ENCODE measurements around the gene UROS. TPM values are rescaled to one million over a fixed set of nuclear protein-coding genes. Genes with fewer than 3 reads are reported as not detected.

Gene UROS
- total RNA-seq, 2 experiments from 2014 or later: 30.8 to 32.9 TPM

- peak; percentile 9 for DNase-seq
Observed at GRCh38 chr10:125823663-125824251, 699 bp upstream of the UROS start.

GRCh38 chr10:125820701-125821100 is 2.4 kb downstream of the UROS start:
- no peaks in the 10 kb centered on the region for H3K9me3 Mint-ChIP-seq
- CTCF ChIA-PET: no interaction called here
- H3K36me3 Mint-ChIP-seq (ENCODE audit: low read depth): peaks cover 6% of the 10 kb centered on the region
- intact Hi-C loops (cut with micrococcal nuclease): loop anchor here (5.0 to 10.0 kb wide), 2 partner anchors 1018 to 1356 kb away; partner anchors contain the start of genes ABRAXAS2 and LHPP
- no peaks in the 10 kb centered on the region for H3K27me3 Mint-ChIP-seq (ENCODE audit: low read depth)
- H3K4me1 Mint-ChIP-seq (ENCODE audit: low read depth): peaks cover 18% of the 10 kb centered on the region
- DNase-seq: no peak
- H3K27ac Mint-ChIP-seq: no peak overlapping the region
- no peak overlapping the region for H3K4me3 Mint-ChIP-seq

More at GRCh38 chr10:125823663-125824251, 699 bp upstream of the UROS start:
- intact Hi-C loops (cut with micrococcal nuclease): loop anchor here (1.0 to 10.0 kb wide), 5 partner anchors 73 to 1359 kb away; partner anchors contain the start of genes ABRAXAS2, EDRF1, FANK1 and LHPP
- peaks cover 19% of the 10 kb centered on the region for H3K36me3 Mint-ChIP-seq (ENCODE audit: low read depth)
- CTCF ChIA-PET: no interaction called here
- H3K27ac Mint-ChIP-seq: no peak overlapping the region
- H3K4me3 Mint-ChIP-seq: no peak overlapping the region
- peaks cover 33% of the 10 kb centered on the region for H3K4me1 Mint-ChIP-seq (ENCODE audit: low read depth)
- no peaks in the 10 kb centered on the region for H3K9me3 Mint-ChIP-seq
- H3K27me3 Mint-ChIP-seq (ENCODE audit: low read depth): no peaks in the 10 kb centered on the region

DNA sequence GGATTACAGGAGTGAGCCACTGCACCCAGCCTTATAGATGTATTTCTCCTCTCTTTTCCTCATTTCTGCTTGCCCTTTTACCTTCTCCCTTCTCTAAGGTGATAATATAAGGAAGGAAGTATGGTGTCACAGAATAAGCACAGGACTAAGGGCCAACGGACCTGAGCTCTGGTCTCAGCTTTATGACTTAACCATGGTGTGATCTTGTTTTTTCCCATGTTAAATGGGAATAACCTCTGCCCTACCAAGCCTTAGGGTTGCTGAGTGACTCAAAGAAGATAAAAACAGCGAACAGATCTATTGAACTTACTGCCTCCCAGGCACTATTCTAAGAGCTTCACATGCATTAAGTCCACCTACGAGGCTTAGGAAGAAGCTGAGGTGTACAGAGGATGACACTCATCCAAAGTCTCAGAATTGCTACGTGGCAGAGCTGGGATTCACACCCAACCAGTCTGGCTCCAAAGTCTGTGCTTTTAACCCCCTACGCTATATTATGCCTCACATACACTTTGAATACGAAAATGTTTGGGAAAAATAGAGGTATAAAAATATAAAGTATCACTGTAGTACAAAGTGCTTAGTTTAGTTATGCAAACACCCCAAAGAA is 5.6 kb downstream of the UROS start:
- intact Hi-C loops (cut with micrococcal nuclease): no loop called here
- Mint-ChIP-seq H3K36me3 (ENCODE audit: low read depth) (peaks cover 18% of the 10 kb centered on the region), H3K4me1 (ENCODE audit: low read depth) (peaks cover 18% of the 10 kb centered on the region), H3K4me3 (no peak overlapping the region), H3K27me3 (ENCODE audit: low read depth) (no peaks in the 10 kb centered on the region), H3K27ac (no peak overlapping the region), H3K9me3 (no peaks in the 10 kb centered on the region)
- DNase-seq: no peak
- CTCF ChIA-PET: no interaction called here

DNA sequence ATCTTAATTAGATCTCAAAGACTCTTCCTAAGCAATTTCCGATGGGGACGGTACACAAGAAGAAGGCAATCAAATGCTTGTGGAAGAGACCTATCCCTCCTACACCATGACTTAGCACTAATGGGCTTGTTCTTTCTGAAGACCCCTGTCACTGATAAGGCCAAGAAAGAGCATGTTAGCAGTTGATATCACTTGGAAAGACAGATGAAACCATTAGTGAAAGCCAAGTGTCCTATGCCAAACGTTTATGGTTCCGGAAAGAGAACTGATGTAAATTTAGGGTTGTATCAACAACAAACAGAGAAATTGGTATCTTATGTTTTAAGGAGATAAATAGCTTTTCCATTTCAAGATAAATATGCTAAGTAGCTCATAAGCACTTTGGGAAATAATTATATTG is 6.5 kb downstream of the UROS start:
- H3K9me3 Mint-ChIP-seq: no peaks in the 10 kb centered on the region
- intact Hi-C loops (cut with micrococcal nuclease): no loop called here
- no peak overlapping the region for H3K27ac Mint-ChIP-seq

DNA sequence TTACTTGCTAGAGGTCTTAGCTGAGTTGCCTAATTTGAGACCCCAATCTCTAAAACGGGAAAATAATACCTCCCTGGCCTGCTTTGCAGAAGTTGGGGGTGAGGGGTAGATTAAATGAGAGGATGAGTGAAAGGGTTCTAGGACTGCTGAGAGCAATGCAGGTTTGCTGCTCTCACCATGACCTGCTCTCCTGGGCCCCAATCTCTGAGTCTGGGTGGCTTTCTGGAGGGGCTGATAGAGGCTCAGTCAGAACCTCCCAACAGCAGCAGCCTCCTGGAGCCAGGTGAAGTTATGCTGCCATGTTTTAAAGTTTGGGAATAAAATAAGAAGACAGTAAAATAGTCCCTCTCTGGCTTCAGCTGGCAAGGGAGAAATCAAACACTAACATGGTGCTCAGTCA is 7.3 kb downstream of the UROS start:
- Mint-ChIP-seq H3K36me3 (ENCODE audit: low read depth) (peaks cover 18% of the 10 kb centered on the region), H3K4me3 (no peak overlapping the region), H3K27ac (no peak overlapping the region), H3K4me1 (ENCODE audit: low read depth) (peaks cover 7% of the 10 kb centered on the region), H3K9me3 (no peaks in the 10 kb centered on the region), H3K27me3 (ENCODE audit: low read depth) (no peaks in the 10 kb centered on the region)
- CTCF ChIA-PET: no interaction called here
- DNase-seq: no peak
- intact Hi-C loops (cut with micrococcal nuclease): no loop called here

More for the DNA sequence above, 6.5 kb downstream of the UROS start:
- CTCF ChIA-PET: no interaction called here
- Mint-ChIP-seq H3K4me1 (ENCODE audit: low read depth) (peaks cover 13% of the 10 kb centered on the region), H3K27me3 (ENCODE audit: low read depth) (no peaks in the 10 kb centered on the region), H3K4me3 (no peak overlapping the region), H3K36me3 (ENCODE audit: low read depth) (peaks cover 16% of the 10 kb centered on the region)
- DNase-seq: no peak

- Mint-ChIP-seq H3K9me3 (no peaks in the 10 kb centered on the region), H3K36me3 (ENCODE audit: low read depth) (peaks cover 29% of the 10 kb centered on the region), H3K27me3 (ENCODE audit: low read depth) (no peaks in the 10 kb centered on the region), H3K27ac (no peak overlapping the region), H3K4me1 (ENCODE audit: low read depth) (no peaks in the 10 kb centered on the region), H3K4me3 (no peak overlapping the region)
- CTCF ChIA-PET: no interaction called here
- intact Hi-C loops (cut with micrococcal nuclease): no loop called here
- no peak for DNase-seq
Observed at GRCh38 chr10:125812128-125812750, 10.8 kb downstream of the UROS start.

DNA sequence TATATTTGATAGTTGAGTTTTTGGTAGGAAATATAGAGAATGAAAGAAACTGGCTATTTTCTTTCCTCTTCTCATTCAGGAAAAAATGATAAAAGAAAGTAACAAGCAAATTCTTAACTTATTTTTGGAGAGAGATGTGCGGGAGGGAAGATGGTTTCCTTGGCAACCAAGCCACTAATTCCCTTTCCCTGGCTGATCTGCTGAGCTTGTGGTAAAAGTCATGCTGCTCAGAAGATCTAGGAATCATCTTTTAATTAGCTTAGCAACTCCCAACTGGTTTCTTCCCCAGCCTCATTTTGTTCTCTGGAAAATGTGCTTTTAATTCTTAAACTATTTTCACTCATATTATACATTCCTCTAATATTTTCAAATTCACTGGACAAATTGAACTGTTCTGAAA is 11.8 kb downstream of the UROS start:
- CTCF ChIA-PET: interaction anchor here (0.9 kb wide), 1 partner anchor 14 kb away, joined by 3 read pairs; no protein-coding TSS in a partner anchor
- intact Hi-C loops (cut with micrococcal nuclease): no loop called here
- Mint-ChIP-seq H3K9me3 (no peaks in the 10 kb centered on the region), H3K36me3 (ENCODE audit: low read depth) (peaks cover 35% of the 10 kb centered on the region), H3K27me3 (ENCODE audit: low read depth) (no peaks in the 10 kb centered on the region), H3K4me1 (ENCODE audit: low read depth) (no peaks in the 10 kb centered on the region), H3K4me3 (no peak overlapping the region), H3K27ac (no peak overlapping the region)
- no peak for DNase-seq

DNA sequence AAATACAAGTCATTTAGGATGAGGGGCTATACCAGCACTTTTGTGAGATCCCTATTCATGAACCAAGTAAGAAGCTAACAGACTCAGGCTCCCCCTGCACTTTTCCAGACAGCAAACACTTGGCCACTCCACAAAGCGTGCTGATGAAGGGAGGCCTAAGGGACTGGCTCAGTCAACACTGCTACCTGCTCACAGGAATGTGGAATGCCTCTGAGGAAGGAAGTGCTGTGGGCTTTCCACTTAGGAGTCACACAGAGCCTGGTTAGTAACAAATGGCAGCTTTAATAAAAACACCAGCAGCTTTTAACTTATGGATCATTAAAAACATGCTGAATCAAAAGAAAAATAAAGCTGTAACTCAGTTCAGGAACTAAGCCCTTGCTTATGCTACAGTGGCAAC is 15.0 kb downstream of the UROS start:
- Mint-ChIP-seq H3K4me1 (ENCODE audit: low read depth) (no peaks in the 10 kb centered on the region), H3K27ac (no peak overlapping the region), H3K36me3 (ENCODE audit: low read depth) (peaks cover 24% of the 10 kb centered on the region), H3K4me3 (no peak overlapping the region), H3K27me3 (ENCODE audit: low read depth) (no peaks in the 10 kb centered on the region), H3K9me3 (no peaks in the 10 kb centered on the region)
- CTCF ChIA-PET: no interaction called here
- intact Hi-C loops (cut with micrococcal nuclease): no loop called here
- no peak for DNase-seq

DNA sequence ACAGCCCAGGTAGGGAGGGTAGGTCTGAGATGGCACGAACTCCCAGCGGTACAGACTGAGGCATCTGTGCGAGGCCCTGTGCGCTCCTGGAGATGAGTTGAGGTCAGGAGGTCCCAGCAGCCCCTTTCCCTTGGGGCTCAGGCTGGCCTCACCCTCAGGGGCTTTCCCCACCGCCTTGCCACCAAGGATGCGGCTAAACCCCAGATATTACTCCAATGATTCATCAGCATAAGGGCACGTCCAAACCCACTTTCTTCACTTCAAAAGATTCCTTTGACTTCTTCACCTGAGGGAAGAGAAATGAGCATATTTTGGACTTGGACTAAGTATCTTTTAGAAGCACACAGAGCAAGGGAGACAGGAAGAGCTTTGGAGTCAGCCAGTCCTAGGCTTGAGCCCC is 20.3 kb downstream of the UROS start:
- no peak overlapping the region for H3K27ac Mint-ChIP-seq
- H3K4me3 Mint-ChIP-seq: no peak overlapping the region
- intact Hi-C loops (cut with micrococcal nuclease): no loop called here
- H3K36me3 Mint-ChIP-seq (ENCODE audit: low read depth): peaks cover 11% of the 10 kb centered on the region
- no peak for DNase-seq
- no peaks in the 10 kb centered on the region for H3K9me3 Mint-ChIP-seq
- H3K4me1 Mint-ChIP-seq (ENCODE audit: low read depth): no peaks in the 10 kb centered on the region
- CTCF ChIA-PET: no interaction called here
- H3K27me3 Mint-ChIP-seq (ENCODE audit: low read depth): no peaks in the 10 kb centered on the region

- no peak overlapping the region for H3K27ac Mint-ChIP-seq
- H3K9me3 Mint-ChIP-seq: no peaks in the 10 kb centered on the region
- H3K27me3 Mint-ChIP-seq (ENCODE audit: low read depth): no peaks in the 10 kb centered on the region
- no peak overlapping the region for H3K4me3 Mint-ChIP-seq
- intact Hi-C loops (cut with micrococcal nuclease): no loop called here
- peaks cover 11% of the 10 kb centered on the region for H3K36me3 Mint-ChIP-seq (ENCODE audit: low read depth)
- no peaks in the 10 kb centered on the region for H3K4me1 Mint-ChIP-seq (ENCODE audit: low read depth)
- no peak for DNase-seq
- CTCF ChIA-PET: no interaction called here
Observed at GRCh38 chr10:125802131-125802530, 20.9 kb downstream of the UROS start.

- intact Hi-C loops (cut with micrococcal nuclease): no loop called here
- Mint-ChIP-seq H3K4me1 (ENCODE audit: low read depth) (no peaks in the 10 kb centered on the region), H3K4me3 (no peak overlapping the region), H3K36me3 (ENCODE audit: low read depth) (peaks cover 8% of the 10 kb centered on the region), H3K9me3 (no peaks in the 10 kb centered on the region), H3K27ac (no peak overlapping the region), H3K27me3 (ENCODE audit: low read depth) (no peaks in the 10 kb centered on the region)
- DNase-seq: no peak
- CTCF ChIA-PET: no interaction called here
Observed at GRCh38 chr10:125801574-125801973, 21.5 kb downstream of the UROS start.

- no peaks in the 10 kb centered on the region for H3K27me3 Mint-ChIP-seq (ENCODE audit: low read depth)
- intact Hi-C loops (cut with micrococcal nuclease): no loop called here
- peaks cover 4% of the 10 kb centered on the region for H3K36me3 Mint-ChIP-seq (ENCODE audit: low read depth)
- DNase-seq: no peak
- CTCF ChIA-PET: no interaction called here
- H3K4me1 Mint-ChIP-seq (ENCODE audit: low read depth): no peaks in the 10 kb centered on the region
- H3K27ac Mint-ChIP-seq: no peak overlapping the region
- no peaks in the 10 kb centered on the region for H3K9me3 Mint-ChIP-seq
- no peak overlapping the region for H3K4me3 Mint-ChIP-seq
Observed at GRCh38 chr10:125799451-125800182, 23.4 kb downstream of the UROS start.
